ENCODE measurements around the gene POLR2C. TPM values are rescaled to one million over a fixed set of nuclear protein-coding genes. Genes with fewer than 3 reads are reported as not detected.
A peak's percentile ranks its signal among the peaks of the same experiment; 100 is the strongest.

POLR2C gene
- total RNA-seq, 2 experiments from 2014 or later = 54.0 to 55.0 TPM

DNA sequence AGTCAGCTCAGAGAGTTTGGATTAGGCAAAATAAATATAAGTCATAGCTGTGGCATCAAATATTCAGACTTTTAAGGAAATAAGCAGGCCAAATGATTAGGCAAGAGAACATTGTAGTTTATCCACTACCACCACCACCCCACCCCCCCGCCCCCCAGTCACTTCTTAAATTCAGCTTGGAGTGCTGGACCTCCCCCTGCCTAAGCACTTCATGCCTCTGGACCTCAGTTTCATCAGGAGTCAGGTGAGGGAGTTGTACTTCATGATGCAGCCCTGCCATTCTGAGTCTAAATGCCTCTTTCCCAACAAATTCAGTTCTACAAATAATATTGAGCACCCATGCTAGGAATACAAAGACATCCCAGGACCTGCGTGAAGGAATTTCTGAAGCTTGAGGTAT lies 2.0 kb downstream of the POLR2C start:
- CTCF ChIA-PET = interaction anchor here (1.6 kb wide), 1 partner anchor 12 kb away, joined by 5 read pairs; no protein-coding TSS in a partner anchor
- POLR2A ChIA-PET = no interaction called here
- Mint-ChIP-seq H3K9me3 (no peaks in the 10 kb centered on the region), H3K4me1 (peaks cover 32% of the 10 kb centered on the region), H3K27ac (no peak overlapping the region), H3K36me3 (ENCODE audit: low read depth) (peaks cover 35% of the 10 kb centered on the region), H3K4me3 (no peak overlapping the region), H3K27me3 (no peaks in the 10 kb centered on the region)
- no peak for DNase-seq

DNA sequence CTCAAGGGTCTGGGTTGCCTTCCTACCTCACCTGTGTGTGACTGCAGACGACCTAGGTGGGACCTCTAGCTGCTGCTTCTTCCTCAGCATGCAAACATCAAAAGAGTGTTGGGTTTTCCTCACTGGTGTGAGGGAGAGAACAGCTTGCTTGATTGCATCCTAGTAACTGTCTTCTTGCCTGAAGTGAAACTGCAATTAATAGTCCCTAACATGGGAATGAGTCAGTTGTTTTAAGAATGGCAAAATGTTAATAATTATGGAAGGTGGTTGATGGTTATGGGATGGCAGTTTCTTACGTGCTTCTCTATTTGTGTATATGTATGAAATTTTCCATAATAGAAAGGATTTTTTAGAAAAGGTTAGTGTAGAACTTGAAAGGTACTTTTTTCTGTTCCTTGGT lies 5.9 kb downstream of the POLR2C start:
- H3K9me3 Mint-ChIP-seq = no peaks in the 10 kb centered on the region
- no peak overlapping the region for H3K4me3 Mint-ChIP-seq
- CTCF ChIA-PET = interaction anchor here (0.9 kb wide), 1 partner anchor 14 kb away, joined by 3 read pairs; no protein-coding TSS in a partner anchor
- H3K4me1 Mint-ChIP-seq = peaks cover 28% of the 10 kb centered on the region
- POLR2A ChIA-PET = no interaction called here
- no peaks in the 10 kb centered on the region for H3K27me3 Mint-ChIP-seq
- peaks cover 47% of the 10 kb centered on the region for H3K36me3 Mint-ChIP-seq (ENCODE audit: low read depth)
- no peak overlapping the region for H3K27ac Mint-ChIP-seq
- no peak for DNase-seq

DNA sequence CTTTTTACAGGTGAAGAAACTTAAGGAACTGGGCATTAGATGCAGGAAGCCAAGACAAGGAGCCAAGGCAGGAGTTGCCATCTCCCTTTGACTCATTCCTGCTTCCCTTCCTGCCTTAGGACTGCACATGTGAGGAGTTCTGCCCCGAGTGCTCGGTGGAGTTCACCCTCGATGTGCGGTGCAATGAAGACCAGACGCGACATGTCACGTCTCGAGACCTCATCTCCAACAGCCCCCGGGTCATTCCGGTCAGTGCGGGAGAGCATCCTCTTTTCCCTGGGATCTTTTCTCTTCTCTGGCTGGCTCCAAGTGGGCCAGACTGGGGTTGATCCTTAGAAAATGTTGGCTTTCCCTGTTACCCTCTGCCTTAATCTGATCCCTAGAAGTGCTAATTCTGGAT lies 6.6 kb downstream of the POLR2C start:
- peaks cover 43% of the 10 kb centered on the region for H3K36me3 Mint-ChIP-seq (ENCODE audit: low read depth)
- DNase-seq = no peak
- ChIA-PET POLR2A (no interaction called here), CTCF (no interaction called here)
- H3K9me3 Mint-ChIP-seq = no peaks in the 10 kb centered on the region
- no peak overlapping the region for H3K4me3 Mint-ChIP-seq
- no peak overlapping the region for H3K27ac Mint-ChIP-seq
- peaks cover 21% of the 10 kb centered on the region for H3K4me1 Mint-ChIP-seq
- H3K27me3 Mint-ChIP-seq = no peaks in the 10 kb centered on the region

DNA sequence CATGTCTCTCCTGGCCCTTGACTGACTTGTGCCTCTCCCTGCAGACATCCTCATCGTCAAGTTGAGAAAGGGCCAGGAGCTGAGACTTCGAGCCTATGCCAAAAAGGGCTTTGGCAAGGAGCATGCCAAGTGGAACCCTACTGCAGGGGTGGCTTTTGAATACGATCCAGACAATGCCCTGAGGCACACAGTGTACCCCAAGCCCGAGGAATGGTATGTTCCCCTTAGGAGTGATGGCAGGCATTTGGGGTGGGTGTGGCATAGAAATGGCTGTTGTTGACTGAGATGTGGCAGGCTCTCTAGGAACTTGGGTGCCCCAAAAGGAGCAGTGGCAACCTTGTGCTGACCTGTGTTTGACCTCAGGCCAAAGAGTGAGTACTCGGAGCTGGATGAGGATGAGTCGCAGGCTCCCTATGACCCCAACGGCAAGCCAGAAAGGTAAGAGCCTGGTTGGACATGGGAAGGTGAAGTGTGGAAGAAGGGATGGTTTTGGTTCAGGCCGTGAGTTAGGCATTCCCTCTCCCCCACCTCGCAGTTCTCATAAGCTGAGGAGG lies 7.5 kb downstream of the POLR2C start:
- POLR2A ChIA-PET = no interaction called here
- Mint-ChIP-seq H3K4me3 (no peak overlapping the region), H3K27ac (no peak overlapping the region), H3K27me3 (no peaks in the 10 kb centered on the region), H3K36me3 (ENCODE audit: low read depth) (peaks cover 37% of the 10 kb centered on the region), H3K9me3 (no peaks in the 10 kb centered on the region), H3K4me1 (peaks cover 15% of the 10 kb centered on the region)
- no peak for DNase-seq
- CTCF ChIA-PET = no interaction called here

DNA sequence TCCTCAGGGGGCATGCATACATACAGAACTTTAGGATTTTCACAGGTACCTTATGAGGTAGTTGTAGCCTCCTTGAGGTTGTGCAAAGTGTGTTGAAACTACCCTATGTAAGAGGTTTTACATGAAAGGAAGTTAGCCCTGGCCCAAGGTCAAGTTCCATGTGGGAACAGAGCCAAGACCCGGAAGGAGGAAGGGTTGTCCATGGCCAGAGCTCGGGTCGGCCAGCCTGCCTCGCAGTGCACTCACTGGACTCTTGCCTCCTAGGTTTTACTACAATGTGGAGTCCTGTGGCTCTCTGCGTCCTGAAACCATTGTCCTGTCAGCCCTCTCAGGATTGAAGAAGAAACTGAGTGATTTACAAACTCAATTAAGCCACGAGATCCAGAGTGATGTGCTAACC lies 8.2 kb downstream of the POLR2C start:
- H3K27ac Mint-ChIP-seq = no peak overlapping the region
- CTCF ChIA-PET = interaction anchor here (0.7 to 1.6 kb wide), 3 partner anchors 9 to 23 kb away, joined by 3 to 5 read pairs (median 4); partner anchors contain the start of genes CIAPIN1 and COQ9
- POLR2A ChIA-PET = interaction anchor here (0.5 kb wide), 1 partner anchor 26 kb away, joined by 3 read pairs; no protein-coding TSS in a partner anchor
- peaks cover 15% of the 10 kb centered on the region for H3K4me1 Mint-ChIP-seq
- peaks cover 33% of the 10 kb centered on the region for H3K36me3 Mint-ChIP-seq (ENCODE audit: low read depth)
- DNase-seq = no peak
- H3K9me3 Mint-ChIP-seq = no peaks in the 10 kb centered on the region
- H3K27me3 Mint-ChIP-seq = no peaks in the 10 kb centered on the region
- no peak overlapping the region for H3K4me3 Mint-ChIP-seq

DNA sequence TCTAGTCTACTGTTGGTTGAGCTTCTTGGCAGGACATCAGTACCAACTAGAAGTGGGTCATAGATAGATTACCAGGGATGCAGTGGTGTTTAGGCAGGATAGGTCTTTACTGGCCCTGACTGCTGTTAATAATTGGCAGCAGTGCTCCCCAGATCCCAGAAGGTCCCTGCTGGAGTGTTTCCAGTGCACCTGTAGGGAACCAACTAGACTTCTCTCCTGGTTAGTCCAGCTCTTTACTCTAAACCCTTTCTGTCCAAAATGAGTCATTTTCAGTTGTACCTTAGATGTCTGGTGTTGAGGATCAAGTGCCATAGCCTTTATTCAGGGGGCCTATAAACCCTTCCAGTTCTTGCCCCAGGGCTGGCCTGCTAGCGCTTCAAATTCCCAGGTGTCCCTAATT lies 8.7 kb downstream of the POLR2C start:
- Mint-ChIP-seq H3K4me3 (no peak overlapping the region), H3K36me3 (ENCODE audit: low read depth) (peaks cover 31% of the 10 kb centered on the region), H3K4me1 (peaks cover 20% of the 10 kb centered on the region), H3K27ac (no peak overlapping the region), H3K27me3 (no peaks in the 10 kb centered on the region), H3K9me3 (no peaks in the 10 kb centered on the region)
- no peak for DNase-seq
- POLR2A ChIA-PET = interaction anchor here (0.5 kb wide), 1 partner anchor 26 kb away, joined by 3 read pairs; no protein-coding TSS in a partner anchor
- CTCF ChIA-PET = interaction anchor here (0.7 to 1.6 kb wide), 3 partner anchors 10 to 24 kb away, joined by 3 to 5 read pairs (median 4); partner anchors contain the start of genes CIAPIN1 and COQ9

DNA sequence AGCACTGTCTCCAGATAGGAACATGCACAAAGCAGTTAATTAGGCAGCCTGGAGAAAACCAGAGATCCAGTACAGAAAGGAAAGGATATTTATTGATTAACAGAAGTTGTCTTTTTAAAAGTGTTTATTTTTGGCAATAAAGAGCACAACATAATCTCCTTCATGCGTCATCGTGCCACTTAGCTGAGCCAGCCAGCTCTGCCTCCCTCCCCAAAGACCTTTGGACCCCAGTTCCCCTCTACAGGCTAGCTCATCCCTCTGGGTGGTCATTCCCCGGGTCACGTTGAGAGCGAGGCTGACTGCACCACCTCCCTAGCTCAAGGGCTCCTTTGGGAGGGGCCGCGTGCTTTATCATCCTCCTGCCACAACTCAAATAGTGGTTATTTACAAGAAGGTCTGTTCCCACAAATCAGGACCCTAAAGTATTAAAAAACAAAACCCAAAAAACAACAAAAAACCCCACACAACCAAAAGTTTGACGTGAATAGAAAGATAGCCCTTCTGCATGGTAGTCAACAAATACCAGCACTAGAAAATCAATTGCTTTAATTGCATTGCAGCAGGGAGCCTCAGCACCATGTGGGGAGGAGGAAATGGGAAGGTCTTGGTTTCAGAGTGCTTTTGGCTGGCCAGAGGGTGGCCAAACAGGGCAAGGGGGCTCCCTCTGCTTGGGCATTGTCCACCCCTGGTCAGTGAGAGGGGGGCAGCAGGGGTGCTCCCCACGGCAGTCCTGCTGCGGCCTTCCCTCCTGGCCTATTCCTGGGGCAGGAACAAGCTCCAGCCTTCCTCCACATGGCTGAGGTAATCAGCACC lies 9.6 kb downstream of the POLR2C start:
- Mint-ChIP-seq H3K36me3 (ENCODE audit: low read depth) (peaks cover 31% of the 10 kb centered on the region), H3K4me3 (no peak overlapping the region), H3K27me3 (no peaks in the 10 kb centered on the region), H3K27ac (no peak overlapping the region), H3K4me1 (peaks cover 24% of the 10 kb centered on the region), H3K9me3 (no peaks in the 10 kb centered on the region)
- POLR2A ChIA-PET = no interaction called here
- CTCF ChIA-PET = interaction anchor here (1.3 to 1.6 kb wide), 2 partner anchors 9 to 25 kb away, joined by 3 to 5 read pairs; partner anchors contain the start of genes CIAPIN1 and COQ9
- no peak for DNase-seq

DNA sequence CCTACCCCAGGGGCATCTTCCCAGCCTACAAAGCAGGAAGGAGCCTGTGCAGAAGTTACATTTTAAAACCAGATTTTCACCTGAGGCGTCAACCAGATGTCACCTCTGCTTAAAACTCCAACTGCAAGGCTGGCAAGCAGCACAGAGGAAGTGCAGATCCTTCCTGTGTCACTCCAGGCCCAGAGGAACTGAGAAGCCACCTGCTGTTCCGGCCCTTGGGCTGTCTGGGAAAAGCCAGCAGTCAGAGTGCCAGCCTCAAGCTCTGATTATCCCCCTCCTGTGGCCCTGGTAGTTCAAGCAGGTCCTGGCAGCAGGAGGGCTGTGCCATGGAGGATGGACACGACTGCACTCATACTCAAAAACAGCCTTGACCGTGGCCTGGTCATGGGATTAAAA lies 10.2 kb downstream of the POLR2C start:
- H3K27me3 Mint-ChIP-seq = no peaks in the 10 kb centered on the region
- H3K27ac Mint-ChIP-seq = no peak overlapping the region
- DNase-seq = no peak
- no peak overlapping the region for H3K4me3 Mint-ChIP-seq
- POLR2A ChIA-PET = no interaction called here
- H3K36me3 Mint-ChIP-seq (ENCODE audit: low read depth) = peaks cover 30% of the 10 kb centered on the region
- CTCF ChIA-PET = interaction anchor here (1.3 kb wide), 1 partner anchor 9 kb away, joined by 3 read pairs; no protein-coding TSS in a partner anchor
- H3K4me1 Mint-ChIP-seq = peaks cover 24% of the 10 kb centered on the region
- no peaks in the 10 kb centered on the region for H3K9me3 Mint-ChIP-seq

DNA sequence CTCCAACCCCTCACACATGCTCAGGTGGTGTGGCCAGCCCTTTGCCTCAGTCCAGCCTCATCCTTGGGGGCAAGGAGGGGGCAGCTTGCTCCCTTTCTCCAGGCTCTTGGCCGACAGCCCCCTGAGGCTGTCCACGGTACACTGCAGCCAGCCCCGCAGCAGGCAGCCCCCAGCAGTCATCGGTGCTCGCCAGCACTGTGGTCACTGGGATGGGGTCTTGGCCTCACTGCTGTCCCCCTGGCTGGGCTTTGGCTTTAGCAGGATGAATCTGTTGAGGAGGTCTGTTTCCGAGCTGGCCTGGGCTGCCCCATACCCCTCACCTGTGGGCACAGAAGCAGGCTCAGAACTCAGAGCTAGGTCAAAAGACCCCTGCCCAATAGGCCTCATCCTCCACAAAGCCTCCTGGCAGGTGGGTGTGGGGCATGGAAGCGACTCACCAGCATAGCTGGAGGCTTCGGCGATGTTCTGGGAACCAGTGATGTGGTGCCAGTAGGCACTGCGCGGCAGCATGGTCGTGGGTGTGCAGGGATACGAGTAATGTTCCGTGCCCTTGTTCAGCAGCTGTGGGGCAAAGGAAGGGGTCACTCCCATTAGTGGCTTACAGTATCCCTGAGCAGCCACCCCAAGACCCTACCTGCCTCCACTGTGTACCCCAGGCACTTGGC lies 10.8 kb downstream of the POLR2C start:
- ChIA-PET CTCF (interaction anchor here (1.3 kb wide), 1 partner anchor 8 kb away, joined by 3 read pairs; no protein-coding TSS in a partner anchor), POLR2A (no interaction called here)
- Mint-ChIP-seq H3K4me1 (peaks cover 24% of the 10 kb centered on the region), H3K27ac (no peak overlapping the region), H3K9me3 (no peaks in the 10 kb centered on the region), H3K27me3 (no peaks in the 10 kb centered on the region), H3K36me3 (ENCODE audit: low read depth) (peaks cover 27% of the 10 kb centered on the region), H3K4me3 (no peak overlapping the region)
- no peak for DNase-seq

DNA sequence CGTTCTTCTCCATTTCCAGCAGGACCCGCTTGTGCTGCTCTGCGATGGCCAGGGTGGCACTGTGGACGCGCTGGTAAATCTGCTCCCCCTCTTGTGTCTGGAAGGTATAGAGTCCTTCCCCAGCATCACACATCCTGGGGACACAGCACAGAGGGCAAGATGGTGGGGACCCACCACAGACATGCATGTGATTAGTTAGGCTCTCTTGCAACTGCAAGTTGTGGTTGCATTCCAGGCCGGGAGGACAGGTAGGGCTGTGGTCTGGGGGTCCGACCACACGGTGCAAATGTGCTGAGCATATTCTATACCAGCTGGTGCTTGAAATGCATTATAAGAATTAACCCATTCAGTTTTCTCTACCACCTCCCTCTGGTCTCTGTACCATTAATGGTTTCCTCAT lies 11.4 kb downstream of the POLR2C start:
- Mint-ChIP-seq H3K27me3 (no peaks in the 10 kb centered on the region), H3K27ac (peak overlapping the region; percentile 38), H3K36me3 (ENCODE audit: low read depth) (peaks cover 21% of the 10 kb centered on the region), H3K4me1 (peaks cover 24% of the 10 kb centered on the region), H3K9me3 (no peaks in the 10 kb centered on the region), H3K4me3 (no peak overlapping the region)
- POLR2A ChIA-PET = no interaction called here
- CTCF ChIA-PET = interaction anchor here (1.9 kb wide), 1 partner anchor 12 kb away, joined by 20 read pairs; the partner anchor contains the start of gene POLR2C
- DNase-seq = no peak

DNA sequence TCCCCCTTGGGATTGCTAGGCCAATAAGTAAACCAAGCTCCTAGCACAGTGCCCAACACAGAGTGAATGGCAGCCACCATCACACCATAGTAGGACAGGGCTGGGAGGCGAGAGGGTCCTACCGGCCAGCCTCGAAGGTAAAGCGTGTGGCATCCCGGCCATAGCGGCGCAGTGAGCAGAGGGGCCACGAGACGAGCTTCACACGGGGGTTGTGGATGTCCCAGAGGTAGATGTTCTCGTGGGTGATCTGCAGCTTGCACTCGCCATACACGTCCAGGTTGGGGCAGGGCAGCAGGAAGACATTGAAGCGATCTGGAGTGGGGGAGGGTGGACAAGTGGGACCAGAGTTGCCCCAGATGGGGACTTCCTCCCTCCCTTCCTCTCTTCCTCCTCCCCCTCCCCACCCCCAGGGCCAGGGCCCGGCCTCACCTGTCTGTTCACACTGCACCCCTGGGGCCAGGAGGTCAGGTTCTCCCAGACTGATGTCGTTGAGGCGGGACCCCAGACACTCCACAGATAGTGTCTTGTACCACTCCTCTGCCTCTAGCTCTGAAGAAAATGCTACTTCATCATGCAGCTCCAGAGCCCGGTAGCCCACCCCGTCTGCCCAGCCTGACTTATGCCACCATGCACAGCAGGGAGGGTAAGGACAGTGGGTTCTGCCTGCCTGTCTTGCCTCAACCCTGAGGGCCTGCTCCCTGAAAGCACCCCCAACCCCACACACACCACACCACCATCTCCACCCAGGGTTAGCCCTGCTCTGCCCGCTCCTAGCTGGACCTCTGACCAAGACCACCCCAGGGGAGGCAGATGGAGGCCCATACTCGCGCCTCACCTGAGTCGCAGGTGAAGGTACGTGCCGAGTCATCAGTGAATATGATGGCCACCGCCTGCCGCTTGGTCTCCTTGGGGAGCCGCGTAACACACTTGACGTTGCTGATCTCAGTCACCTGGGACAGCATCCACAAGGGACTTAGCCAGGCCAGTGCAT lies 12.5 kb downstream of the POLR2C start:
- peaks cover 24% of the 10 kb centered on the region for H3K4me1 Mint-ChIP-seq
- H3K36me3 Mint-ChIP-seq (ENCODE audit: low read depth) = peaks cover 16% of the 10 kb centered on the region
- no peak for DNase-seq
- POLR2A ChIA-PET = no interaction called here
- no peak overlapping the region for H3K4me3 Mint-ChIP-seq
- no peaks in the 10 kb centered on the region for H3K27me3 Mint-ChIP-seq
- H3K9me3 Mint-ChIP-seq = no peaks in the 10 kb centered on the region
- H3K27ac Mint-ChIP-seq = peak overlapping the region; percentile 13
- CTCF ChIA-PET = interaction anchor here (0.6 to 2.1 kb wide), 6 partner anchors 11 to 58 kb away, joined by 3 to 20 read pairs (median 4); partner anchors contain the start of genes DOK4 and POLR2C

Measured in activated CD4-positive, alpha-beta T cell treated with anti-CD3 and anti-CD28 coated beads, Interleukin-2, amount 10 ng/mL, durations not matched to agents 7 days and 5 days (primary cell).